CD4-positive, alpha-beta T cell treated with Interleukin-4 for 1 hour (primary cell): ENCODE data around the gene MRTO4.
"Not testable (repeated sequence)": the region's sequence is repeated elsewhere in the genome, so short reads cannot be mapped to it uniquely, and the experiment has no call there.

Experiments used
- DNase-seq, 2 donors: peaks; one replicate each; pipeline ENCODE4 v3.0.0-alpha.2; 2020 to 2022

The MRTO4 gene

GRCh38 chr1:19273106-19273843 lies 21.7 kb downstream of the MRTO4 start:
- DNase-seq: no peak

GRCh38 chr1:19273844-19274531 lies 22.4 kb downstream of the MRTO4 start:
- not testable (repeated sequence) for DNase-seq

- no peak for DNase-seq
These were observed 23.0 kb downstream of the MRTO4 start for GRCh38 chr1:19274636-19275035.

GRCh38 chr1:19283891-19284290 lies 32.3 kb downstream of the MRTO4 start:
- no peak for DNase-seq

GRCh38 chr1:19284881-19285280 lies 33.3 kb downstream of the MRTO4 start:
- no peak for DNase-seq

- not testable (repeated sequence) for DNase-seq
These were observed 33.8 kb downstream of the MRTO4 start for GRCh38 chr1:19285366-19285765.

GRCh38 chr1:19285807-19286206 lies 34.2 kb downstream of the MRTO4 start:
- not testable (repeated sequence) for DNase-seq

GRCh38 chr1:19287436-19288185 lies 36.0 kb downstream of the MRTO4 start:
- no peak for DNase-seq

- DNase-seq: peak; percentile 46 to 53
These were observed 37.0 kb downstream of the MRTO4 start, which contains the start of gene AKR7A3 for GRCh38 chr1:19288324-19289241. AKR7A3 (minus strand) TSS chr1:19288770; CDS start chr1:19288709, 61 bp downstream.

- DNase-seq: no peak
These were observed 37.6 kb downstream of the MRTO4 start for GRCh38 chr1:19289244-19289643.

GRCh38 chr1:19294638-19295037 lies 43.0 kb downstream of the MRTO4 start:
- DNase-seq: no peak

- no peak for DNase-seq
These were observed 48.6 kb downstream of the MRTO4 start for GRCh38 chr1:19300211-19300610.

GRCh38 chr1:19304081-19304480 lies 52.5 kb downstream of the MRTO4 start:
- not testable (repeated sequence) for DNase-seq

- DNase-seq: no peak
These were observed 54.3 kb downstream of the MRTO4 start for GRCh38 chr1:19305880-19306279.

GRCh38 chr1:19306941-19307340 lies 55.3 kb downstream of the MRTO4 start:
- DNase-seq: no peak

GRCh38 chr1:19307794-19308508 lies 56.3 kb downstream of the MRTO4 start:
- no peak for DNase-seq

GRCh38 chr1:19308509-19308907 lies 56.9 kb downstream of the MRTO4 start:
- DNase-seq: no peak

- no peak for DNase-seq
These were observed 57.7 kb downstream of the MRTO4 start for GRCh38 chr1:19309123-19309813.
